DMS79 treated with DMSO at 0.1 percent for 48 hours (cell line): ENCODE data around the gene ZNF415.
"Not testable (repeated sequence)": the region's sequence is repeated elsewhere in the genome, so short reads cannot be mapped to it uniquely, and the experiment has no call there.

ENCODE experiments used
- DNase-seq: peaks from one replicate; lab custom pipeline; 2025; lab: John Stamatoyannopoulos, UW

ZNF415 gene

DNA sequence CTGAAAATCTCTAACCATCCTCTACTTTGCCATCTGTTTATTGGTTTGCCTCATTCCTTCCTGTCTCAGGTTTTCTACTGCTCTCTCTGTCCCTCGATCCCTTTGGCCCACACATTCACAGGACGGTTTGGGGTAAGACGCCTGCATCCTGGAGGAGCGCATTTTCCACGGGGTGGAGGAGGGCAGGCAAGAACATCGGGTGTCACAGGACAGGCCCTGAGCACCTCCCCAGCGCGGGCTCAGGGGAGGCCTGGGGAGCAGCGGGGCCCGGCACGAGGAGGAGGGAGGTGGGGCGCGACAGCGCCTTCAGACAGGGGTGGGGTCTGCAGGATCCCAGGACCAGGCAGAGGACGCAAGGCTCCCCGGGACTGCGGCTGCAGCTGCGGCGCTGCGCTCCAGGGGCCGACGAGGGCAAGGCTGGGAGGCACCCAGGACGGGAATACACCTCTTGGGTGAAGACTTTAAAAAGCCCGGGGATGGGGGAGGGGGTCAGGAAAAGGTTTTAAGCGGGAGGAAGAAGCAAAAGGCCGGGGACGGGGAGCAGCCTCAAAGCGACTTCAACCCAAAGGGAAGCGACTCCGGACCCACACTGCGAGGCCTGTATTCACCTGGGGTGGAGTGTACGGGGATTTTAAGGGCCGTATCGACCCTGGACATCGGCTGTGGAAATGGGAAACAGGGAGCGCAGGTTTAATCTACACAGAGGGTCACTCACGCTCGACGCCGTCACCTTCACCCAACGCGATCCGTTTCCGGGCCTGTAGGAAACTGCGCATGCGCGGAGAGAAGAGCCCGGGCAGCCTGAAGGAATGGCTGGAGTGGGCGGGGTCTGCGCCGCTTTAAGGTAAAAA is at the start of gene ZNF415:
TSS of gene ZNF415 (minus strand) at position 770 of the 851 bp plus-strand sequence. CDS start 10,234 bp downstream, outside the sequence.
- peak; percentile 90 for DNase-seq

DNA sequence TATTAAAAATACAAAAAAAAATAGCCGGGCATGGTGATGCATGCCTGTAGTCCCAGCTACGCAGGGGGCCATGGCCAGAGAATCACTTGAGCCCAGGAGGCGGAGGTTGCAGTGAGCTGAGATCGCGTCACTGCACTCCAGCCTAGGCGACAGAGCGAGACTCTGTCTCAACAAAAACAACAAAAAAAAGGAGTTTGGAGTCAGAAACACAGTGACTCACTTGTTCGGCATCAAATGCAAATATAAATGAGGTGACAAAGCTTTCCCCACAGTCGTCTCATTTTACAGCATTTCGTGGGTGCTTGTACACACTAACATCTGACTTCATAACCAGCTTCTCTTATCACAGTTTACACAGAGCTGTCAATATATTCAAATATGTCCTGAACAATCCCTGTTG is 49.5 kb upstream of the ZNF415 start:
- no peak for DNase-seq

DNA sequence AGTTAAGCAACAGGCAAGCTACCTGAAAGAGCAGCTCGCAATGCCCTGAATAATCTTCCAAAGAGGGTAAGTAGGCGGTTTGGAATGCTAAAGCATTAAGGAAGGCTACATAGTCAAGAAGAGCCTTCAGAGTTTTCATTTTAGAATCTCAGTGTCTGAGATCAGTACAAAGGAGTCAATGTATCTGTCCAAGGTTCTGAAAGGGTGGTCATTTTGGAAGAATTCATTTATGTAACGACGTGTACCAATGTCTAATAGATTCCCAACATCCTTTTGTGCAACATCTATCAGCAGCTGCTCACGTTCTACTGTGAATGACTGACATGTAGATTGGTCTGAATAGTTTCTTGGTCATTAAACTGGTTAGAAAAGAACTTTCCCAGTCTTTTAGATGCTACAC is 45.3 kb upstream of the ZNF415 start:
- no peak for DNase-seq

DNA sequence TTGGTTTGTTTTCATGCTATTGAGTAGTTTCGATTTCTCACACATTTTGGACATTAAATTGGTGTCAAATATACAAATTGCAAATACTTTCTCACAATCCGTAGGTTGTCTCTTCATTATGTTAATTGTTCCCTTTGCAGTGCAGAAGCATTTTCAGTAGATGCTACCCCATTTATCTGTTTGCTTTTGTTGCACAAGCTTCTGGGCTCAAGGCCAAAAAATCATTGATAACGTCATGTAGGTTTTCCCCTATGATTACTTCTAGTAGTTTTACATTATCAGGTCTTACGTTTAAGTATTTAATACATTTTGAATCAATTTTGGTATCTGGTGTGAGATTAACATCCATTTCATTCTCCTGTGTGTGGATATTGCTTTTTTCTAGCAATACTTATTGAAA is 40.2 kb upstream of the ZNF415 start:
- DNase-seq: no peak

DNA sequence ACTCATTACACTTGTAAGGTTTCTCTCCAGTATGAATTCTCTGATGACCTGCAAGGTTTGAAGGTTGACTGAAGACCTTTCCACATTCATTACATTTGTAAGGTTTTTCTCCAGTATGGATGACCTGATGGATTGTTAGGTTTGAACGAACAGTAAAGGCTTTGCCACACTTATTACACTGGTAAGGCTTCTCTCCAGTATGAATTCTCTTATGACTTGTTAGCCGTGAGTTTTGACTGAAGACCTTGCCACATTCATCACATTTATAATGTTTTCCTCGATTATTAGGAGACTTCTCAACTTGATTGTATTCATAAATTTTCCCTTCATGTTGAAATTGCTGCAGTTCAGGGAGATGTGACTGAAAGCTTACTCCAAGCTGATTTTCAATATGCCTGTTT is 33.0 kb upstream of the ZNF415 start:
- no peak for DNase-seq

DNA sequence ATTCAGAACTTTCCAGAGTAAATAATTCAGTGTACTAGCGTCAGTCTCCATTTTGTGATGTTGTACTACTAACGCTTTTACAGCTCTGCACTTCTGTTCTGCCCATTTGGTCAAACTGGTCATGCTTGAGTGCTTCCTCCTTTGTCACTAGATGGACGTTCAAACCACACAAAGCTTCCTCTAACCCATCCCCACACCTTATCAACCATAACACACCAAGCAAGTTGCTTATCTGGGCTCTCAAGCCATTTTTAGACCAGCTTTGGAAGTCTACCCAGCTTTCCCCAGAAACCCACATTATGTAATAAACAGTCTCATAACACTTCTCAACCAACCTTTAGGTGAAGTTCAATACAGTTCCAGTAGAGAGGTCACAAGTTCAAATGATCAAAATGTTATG is 28.4 kb upstream of the ZNF415 start:
- no peak for DNase-seq

DNA sequence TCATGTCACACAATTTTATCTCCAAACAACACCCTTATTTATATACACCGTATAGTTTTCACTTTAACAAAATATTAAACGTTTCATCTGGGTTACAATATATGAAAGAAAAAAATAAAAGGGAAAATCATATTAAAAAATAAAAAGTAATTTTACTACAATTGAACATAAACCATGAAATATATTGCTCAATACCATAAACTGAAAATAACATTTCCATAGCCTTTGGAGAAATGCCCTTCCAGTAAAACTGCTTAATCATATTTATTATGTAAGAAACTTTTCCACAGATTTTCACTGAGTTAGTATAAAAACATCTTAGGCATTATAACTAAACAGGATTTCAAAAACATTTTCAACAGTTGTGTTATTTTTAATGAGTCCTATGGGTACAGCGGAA is 27.6 kb upstream of the ZNF415 start:
- DNase-seq: no peak

DNA sequence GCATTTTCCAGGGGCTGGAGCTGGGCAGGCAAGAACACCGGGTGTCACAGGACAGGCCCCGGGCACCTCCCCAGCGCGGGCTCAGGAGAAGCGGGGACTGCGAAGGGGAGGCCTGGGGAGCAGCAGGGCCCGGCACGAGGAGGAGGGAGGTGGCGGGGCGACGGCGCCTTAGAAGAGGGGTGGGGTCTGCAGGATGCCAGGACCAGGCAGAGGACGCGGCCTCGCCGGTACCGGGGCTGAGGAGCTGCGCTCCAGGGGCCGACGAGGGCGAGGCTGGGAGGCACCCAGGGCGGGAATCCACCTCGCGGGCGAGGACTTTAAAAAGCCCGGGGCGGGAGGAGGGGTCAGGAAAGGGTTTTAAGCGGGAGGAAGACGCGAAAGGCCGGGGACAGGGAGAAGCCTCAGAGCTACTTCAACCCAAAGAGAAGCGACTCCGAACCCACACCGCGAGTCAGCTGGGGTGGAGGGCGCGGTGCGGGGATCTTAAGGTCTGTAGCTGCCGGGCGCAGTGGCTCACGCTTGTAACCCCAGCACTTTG is 25.5 kb upstream of the ZNF415 start:
- peak; percentile 25 for DNase-seq

DNA sequence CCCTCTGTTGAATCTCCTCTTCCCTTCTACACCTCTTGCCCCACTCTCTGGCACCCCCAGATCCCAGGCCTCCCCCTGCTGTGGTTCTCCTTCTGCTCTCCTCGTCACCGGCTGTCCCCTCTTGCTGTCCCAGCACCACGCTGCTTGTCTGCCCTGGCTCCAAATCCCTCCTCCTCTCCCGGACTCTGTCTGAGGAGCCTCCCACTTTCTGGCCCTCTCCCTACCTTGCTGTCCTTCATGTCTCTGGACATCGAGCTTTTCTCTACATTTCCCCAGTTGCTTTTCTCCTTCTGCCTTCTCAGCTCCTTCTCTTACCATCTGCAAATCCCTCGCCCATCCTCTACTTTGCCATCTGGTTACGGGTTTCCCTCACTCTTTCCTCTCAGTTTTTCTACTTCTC is 24.9 kb upstream of the ZNF415 start:
- peak; percentile 25 for DNase-seq

DNA sequence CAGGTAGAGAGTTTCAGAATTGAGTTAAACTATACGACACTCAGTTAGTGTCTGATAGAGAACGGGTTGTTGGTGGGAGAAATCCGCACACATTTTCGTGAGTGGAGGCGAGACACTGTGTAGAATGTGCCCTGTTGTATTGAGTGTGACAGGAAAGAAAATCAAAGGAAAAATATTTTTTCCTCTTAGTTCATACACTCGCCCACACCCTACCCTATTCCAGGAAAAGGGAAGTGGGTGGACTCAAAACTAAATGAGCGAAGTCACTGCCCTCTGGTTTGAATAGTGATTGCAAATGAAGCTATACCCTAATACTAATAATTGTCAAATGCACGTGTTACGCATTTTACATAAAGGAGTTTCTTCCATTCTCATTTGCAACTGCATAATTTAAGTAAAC is 24.1 kb upstream of the ZNF415 start:
- DNase-seq: no peak

DNA sequence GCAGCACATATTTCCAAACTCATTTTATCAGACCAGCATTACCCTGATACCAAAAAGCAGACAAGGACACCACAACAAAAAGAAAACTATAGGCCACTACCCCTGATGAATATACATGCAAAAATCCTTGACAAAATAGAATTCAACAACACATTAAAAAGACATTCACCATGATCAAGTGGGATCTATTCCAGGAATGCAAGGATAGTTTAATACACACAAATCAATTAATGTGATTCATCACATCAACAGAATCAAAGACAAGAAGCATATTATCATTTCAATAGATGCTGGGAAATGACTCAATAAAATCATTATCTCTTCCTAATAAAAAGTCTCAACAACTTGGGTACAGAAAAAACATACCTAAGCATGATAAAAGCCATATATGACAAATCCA is 14.9 kb upstream of the ZNF415 start:
- no peak for DNase-seq

DNA sequence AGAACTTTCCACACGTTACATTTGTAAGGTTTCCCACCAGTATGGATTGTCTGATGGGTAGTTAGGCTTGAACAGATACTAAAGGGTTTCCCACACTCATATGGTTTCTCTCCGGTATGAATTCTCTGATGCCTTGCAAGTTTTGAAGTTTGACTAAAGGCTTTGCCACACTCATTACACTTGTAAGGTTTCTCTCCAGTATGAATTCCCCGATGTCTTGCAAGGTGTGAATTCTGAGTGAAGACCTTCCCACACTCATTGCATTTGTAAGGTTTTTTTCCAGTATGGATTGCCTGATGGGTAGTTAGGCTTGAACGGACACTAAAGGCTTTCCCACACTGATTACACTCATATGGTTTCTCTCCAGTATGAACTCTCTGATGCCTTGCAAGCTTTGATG is 7.6 kb upstream of the ZNF415 start:
- DNase-seq: no peak

DNA sequence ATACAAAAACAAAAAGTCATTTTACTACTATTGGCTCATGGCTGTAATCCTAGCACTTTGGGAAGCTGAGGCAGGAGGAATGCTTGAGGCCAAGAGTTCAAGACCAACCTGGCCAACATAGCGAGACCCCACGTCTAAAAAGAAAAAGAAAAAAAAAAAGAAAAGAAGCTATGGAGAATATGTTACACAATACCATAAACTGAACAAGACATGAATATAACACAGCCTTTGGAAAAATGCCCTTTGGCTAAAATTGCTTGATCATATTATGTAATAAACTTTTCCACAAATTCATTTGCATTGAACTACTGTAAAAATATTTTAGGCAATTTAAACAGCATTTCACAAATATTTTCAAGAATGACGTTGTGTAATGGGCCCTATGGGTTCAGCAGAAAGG is 3.7 kb upstream of the ZNF415 start:
- no peak for DNase-seq

DNA sequence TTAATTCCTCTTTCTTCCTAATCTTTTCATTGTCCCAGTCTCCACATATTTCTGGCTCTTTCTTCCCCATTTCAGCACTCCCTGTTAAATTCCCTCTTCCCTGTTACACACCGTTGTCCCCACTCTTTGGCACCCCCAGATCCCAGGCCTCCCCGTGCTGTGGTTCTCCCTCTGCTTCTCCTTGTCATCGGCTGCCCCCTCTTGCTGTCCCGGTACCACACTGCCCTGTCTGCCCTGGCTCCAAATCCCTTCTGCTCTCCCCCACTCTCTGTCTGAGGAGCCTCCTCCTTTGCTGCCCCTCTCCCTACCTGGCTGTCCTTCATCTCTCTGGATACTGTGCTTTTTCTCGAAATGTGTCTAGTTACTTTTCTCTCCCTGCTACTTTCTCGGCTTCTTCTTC is 983 bp downstream of the ZNF415 start:
- no peak for DNase-seq

DNA sequence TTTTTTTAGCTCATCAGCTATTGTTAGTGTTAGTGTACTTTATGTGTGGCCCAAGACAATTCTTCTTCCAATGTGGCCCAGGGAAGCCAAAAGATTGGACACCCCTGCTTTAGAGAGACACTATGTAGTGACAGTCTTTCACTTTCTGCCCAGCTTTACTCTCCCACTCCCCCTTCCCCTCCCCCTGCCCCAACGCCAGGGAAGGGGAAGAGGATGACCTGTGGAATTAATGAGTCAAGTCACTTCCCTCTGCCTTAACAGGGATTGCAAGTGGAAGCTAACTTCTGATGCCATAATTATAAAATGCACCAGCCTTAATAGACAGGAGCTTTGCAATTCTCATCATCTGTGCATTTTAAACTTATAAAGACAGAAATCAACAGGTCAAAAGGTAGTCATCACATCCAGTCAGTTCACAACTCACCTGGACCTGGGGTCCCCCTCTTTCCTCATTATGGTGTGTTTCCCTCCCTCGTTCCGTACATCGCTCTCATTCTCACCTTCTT is 1.6 kb downstream of the ZNF415 start:
- DNase-seq: no peak

DNA sequence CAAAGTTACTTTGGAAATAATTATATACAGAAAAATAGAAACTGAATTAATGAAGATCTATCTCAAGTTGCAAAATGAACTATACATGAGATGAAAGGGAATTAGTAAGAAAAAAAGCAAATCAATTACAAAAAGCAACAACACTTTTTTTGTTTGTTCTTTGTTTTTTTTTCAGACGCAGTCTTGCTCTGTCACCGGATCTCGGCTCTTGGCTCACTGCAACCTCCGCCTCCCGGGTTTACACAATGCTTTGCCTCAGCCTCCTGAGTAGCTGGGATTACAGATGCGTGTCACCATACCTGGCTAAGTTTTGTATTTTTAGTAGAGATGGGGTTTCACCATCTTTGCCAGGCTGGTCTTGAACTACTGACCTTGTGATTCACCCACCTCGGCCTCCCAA is 2.2 kb downstream of the ZNF415 start:
- no peak for DNase-seq

DNA sequence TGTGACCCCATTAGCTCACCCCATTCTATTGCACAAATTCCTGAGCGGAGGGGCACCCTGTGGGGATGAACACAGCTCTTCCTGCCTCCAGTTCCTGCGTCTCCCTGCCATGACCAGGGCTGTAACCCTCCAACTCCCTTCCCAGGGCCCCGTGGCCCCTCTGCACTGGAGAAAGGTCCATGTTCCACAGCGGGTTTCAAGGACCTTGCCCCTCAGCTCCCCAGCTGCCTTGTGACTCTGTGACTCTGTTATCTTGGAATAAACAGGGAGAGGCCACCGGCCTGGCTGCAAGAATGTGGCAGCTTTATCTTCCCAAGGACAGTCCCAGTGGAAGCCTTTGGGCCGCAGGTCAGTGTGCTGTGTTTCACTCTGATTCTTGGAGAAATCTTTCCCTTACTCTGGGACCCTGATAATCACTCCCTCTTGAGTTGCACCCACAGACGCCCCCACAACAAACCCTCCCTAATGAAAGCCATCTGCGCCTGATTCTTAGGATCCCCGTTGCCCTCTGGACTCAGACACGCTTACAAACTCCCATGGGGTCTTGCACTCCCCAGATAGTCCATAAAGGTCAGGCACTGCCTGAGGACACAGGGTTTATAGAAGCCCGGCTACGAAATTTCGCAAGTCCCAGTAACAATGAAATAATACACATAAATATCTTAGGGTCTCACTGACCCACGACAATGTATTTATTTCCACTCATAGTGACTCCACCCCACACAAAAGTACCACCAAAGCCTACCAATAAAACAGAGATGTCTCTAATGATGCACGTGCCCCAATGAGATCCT is 5.8 kb downstream of the ZNF415 start:
- DNase-seq: not testable (repeated sequence)

DNA sequence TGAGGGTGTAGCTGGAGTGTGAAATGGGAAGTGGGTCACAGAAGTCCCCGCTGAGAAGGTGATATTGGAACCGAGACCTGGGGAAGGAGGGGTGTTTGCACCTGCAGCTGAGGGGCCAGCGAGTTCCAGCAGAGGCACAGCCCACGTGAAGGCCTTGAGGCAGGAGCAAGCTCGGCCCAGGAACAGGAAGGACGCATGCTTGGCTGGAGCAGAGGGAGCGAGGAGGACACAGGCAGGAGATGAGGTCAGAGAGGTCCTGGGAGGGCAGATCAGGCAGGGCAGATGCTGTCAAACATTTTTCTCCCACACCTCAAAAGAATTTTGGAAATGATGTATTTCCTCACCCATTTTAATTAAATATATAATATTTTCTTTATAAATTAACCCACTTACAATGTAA is 9.3 kb downstream of the ZNF415 start:
- no peak for DNase-seq

DNA sequence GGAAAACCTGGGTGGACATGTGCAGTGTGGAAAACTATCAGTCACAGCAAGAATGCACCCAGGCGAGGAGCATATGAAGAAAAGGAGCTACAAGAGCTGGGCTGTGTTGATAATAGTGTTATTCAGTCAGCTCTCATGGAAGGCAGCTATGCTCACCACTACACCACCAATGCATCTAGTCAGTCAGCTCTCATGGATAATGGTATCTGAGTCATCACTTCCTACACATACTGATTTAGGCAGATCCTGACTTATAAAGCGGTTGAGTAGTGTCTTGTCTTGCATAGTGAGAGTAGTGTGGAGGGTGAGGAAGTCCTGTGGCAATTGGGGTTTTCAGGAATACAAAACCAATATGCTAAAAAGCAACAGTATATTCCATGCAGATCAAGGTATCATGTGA is 20.4 kb downstream of the ZNF415 start:
- no peak for DNase-seq

DNA sequence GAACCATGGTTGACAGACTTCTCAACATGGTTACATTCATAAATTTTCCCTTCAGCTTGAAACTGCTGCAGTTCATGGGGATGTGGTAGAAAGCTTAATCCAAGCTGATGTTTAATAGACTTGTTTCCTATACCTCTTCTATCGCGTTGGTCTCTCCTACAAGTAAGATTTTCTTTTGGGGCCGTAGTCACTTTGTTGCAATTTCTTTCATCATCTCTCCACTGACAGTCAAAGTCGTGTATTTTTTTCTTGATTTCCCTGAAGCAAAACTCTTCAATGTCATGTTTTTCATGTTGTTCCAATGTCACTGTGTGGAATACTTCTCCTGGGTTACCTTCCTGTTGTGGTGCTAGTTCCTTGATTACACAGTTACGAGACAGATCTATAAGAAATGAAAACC is 23.2 kb downstream of the ZNF415 start:
- DNase-seq: no peak

DNA sequence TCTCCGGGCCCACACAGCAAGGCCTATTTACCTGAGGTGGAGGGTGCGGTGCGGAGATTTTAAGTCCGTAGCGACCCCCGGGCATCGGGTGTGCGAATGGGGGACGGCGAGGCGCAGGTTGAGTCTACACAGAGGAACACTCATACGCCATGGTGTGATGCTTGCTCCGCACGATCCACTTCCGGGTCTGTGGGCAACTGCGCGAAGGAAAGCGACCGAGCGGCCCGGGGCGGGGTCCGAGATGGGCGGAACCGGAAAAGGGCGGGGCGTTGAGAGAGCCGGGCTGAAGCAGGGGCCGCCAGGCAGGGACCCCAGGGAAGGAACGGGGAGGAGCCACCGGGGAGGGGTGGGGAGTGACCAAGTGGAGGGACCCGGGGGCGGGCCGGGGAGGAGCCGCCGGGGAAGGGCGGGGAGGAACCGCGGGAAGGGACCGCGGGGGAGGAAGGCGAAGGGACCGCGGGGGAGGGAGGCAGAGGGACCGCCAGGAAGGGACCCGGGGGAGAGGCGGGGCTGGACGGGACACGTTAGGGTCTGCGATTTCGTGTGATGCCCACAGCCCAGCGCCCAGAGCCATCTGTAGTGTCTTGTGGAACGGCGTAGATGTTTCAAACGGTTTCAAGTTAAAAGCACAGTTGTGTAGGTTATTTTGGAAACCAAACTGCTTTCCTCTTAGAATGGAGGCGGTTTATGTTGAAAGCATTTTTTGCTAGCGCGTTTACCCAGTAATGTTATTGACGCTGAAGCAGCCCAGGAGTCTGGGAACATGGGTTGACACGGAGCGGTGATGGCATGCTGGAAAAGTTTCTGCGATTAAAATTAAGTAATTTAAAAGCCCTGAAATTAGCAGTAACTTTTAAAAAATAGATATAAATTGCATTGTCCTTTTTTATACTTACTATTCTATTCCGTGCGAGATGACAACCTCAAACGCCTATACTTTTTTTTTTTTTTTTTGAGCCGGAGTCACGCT is 29.2 kb downstream of the ZNF415 start, which contains the start of gene ZNF160:
TSS of gene ZNF160 (minus strand) at position 189 of the 970 bp plus-strand sequence. CDS start 17,146 bp downstream, outside the sequence.
- DNase-seq: peak; percentile 93
